NB4 (cell line): ENCODE data around the gene PRSS56.

Experiments used
- DNase-seq: peaks from one replicate; pipeline ENCODE4 v3.0.0; 2010; ENCODE audit warnings: low read depth
- H3K4me3 ChIP-seq: one replicate; pipeline ENCODE4 v1.5.1; 2011; ENCODE audit warnings: mild to moderate bottlenecking, low read depth, low read length, moderate library complexity
- CTCF ChIP-seq: IDR thresholded peaks from one replicate; pipeline ENCODE4 v1.5.1; 2012; ENCODE audit warnings: low read depth, low read length
- MAX ChIP-seq: IDR thresholded peaks from 2 replicates; pipeline ENCODE4 v1.6.1; 2011; ENCODE audit warnings: low read depth, low read length
- MYC ChIP-seq: IDR thresholded peaks from 2 replicates; pipeline ENCODE4 v1.6.1; 2011; ENCODE audit warnings: low read depth, low read length
- POLR2A ChIP-seq: IDR thresholded peaks from 2 replicates; pipeline ENCODE4 v1.6.1; 2011; ENCODE audit warnings: mild to moderate bottlenecking; ENCODE audit not compliant: insufficient read length; ENCODE audit errors: extremely low read depth

Gene PRSS56

GRCh38 chr2:232541195-232541960 lies 21.2 kb downstream of the PRSS56 start:
- DNase-seq = no peak
- TF ChIP-seq CTCF (no peak), POLR2A (no peak), MYC (no peak), MAX (no peak)
- no peak overlapping the region for H3K4me3 ChIP-seq

- no peak overlapping the region for H3K4me3 ChIP-seq
- no peak for DNase-seq
- TF ChIP-seq MAX (no peak), MYC (no peak), POLR2A (no peak), CTCF (no peak)
Observed at GRCh38 chr2:232541961-232542714, 21.9 kb downstream of the PRSS56 start.

GRCh38 chr2:232542715-232543467 lies 22.7 kb downstream of the PRSS56 start:
- no peak for DNase-seq
- no peak overlapping the region for H3K4me3 ChIP-seq
- TF ChIP-seq CTCF (no peak), POLR2A (no peak), MYC (no peak), MAX (no peak)

GRCh38 chr2:232543491-232543890 lies 23.3 kb downstream of the PRSS56 start:
- H3K4me3 ChIP-seq = no peak overlapping the region
- TF ChIP-seq MYC (no peak), CTCF (no peak), MAX (no peak), POLR2A (no peak)
- no peak for DNase-seq

GRCh38 chr2:232543928-232544631 lies 23.9 kb downstream of the PRSS56 start:
- DNase-seq = no peak
- TF ChIP-seq CTCF (no peak), MYC (no peak)
- H3K4me3 ChIP-seq = no peak overlapping the region
